Measurements from ENCODE around the gene ZNF697. TPM values are rescaled to one million over a fixed set of nuclear protein-coding genes. Genes with fewer than 3 reads are reported as not detected.

Gene ZNF697
- total RNA-seq, 4 donors from 2014 or later, result 2.4 to 25.5 (median 7.9) TPM

DNA sequence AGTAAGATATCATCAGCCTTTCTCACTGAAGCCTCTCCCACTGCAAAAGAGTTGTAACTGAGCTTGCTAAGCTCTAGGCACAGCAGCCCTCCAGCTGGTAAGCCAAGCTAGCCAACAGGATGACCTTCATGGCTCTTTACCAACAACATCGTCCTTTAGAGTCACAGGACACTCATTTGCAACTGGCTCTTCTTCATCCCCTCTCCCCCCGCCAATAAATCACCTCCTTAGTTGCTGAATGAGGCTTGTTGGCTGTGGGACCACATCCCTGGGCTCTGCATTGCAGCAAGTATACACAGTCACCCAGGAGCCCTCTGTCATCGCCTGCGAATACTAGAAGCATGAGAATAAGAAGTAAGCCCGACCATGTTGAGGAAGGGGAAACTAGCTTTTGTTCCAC lies 16.0 kb upstream of the ZNF697 start:
- intact Hi-C loops (cut with DNase I; ENCODE audit: low total_unique reads), result no loop called here
- no peaks in the 10 kb centered on the region for H3K4me1 ChIP-seq
- no peak for DNase-seq
- H3K27me3 ChIP-seq, result no peaks in the 10 kb centered on the region
- H3K4me3 ChIP-seq, result no peak overlapping the region
- H3K36me3 ChIP-seq, result no peaks in the 10 kb centered on the region
- no peaks in the 10 kb centered on the region for H3K9me3 ChIP-seq
- no peak overlapping the region for H3K27ac ChIP-seq
- no peak for TF ChIP-seq POLR2A (IDR thresholded peaks at IDR 0.05)
- TF ChIP-seq, protein P1, sequence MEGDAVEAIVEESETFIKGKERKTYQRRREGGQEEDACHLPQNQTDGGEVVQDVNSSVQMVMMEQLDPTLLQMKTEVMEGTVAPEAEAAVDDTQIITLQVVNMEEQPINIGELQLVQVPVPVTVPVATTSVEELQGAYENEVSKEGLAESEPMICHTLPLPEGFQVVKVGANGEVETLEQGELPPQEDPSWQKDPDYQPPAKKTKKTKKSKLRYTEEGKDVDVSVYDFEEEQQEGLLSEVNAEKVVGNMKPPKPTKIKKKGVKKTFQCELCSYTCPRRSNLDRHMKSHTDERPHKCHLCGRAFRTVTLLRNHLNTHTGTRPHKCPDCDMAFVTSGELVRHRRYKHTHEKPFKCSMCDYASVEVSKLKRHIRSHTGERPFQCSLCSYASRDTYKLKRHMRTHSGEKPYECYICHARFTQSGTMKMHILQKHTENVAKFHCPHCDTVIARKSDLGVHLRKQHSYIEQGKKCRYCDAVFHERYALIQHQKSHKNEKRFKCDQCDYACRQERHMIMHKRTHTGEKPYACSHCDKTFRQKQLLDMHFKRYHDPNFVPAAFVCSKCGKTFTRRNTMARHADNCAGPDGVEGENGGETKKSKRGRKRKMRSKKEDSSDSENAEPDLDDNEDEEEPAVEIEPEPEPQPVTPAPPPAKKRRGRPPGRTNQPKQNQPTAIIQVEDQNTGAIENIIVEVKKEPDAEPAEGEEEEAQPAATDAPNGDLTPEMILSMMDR (IDR thresholded peaks at IDR 0.05), result no peak

DNA sequence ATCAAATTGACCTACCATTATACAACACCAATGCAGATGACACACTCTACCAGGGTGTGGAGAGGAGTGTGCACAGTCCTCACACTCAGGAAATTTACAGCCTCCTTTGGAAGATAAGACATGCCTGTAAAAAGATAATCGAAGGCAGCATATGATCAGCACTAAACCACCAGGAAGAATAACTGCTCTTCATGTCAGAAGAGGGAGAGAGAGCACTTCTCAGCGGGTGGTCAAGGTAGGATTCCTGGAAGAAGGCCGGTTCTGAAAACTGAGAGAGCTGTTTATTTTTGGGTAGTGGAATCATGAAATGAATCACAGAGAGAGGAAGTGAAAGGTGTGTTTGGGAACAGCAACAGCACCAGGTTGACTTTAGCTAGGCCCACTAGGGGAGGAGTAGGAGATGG lies 14.0 kb upstream of the ZNF697 start:
- intact Hi-C loops (cut with DNase I; ENCODE audit: low total_unique reads), result no loop called here
- no peak for TF ChIP-seq POLR2A (IDR thresholded peaks at IDR 0.05)
- Histone ChIP-seq H3K27ac (no peak overlapping the region), H3K9me3 (no peaks in the 10 kb centered on the region), H3K4me3 (no peak overlapping the region), H3K27me3 (no peaks in the 10 kb centered on the region), H3K4me1 (no peaks in the 10 kb centered on the region), H3K36me3 (no peaks in the 10 kb centered on the region)
- no peak for DNase-seq

DNA sequence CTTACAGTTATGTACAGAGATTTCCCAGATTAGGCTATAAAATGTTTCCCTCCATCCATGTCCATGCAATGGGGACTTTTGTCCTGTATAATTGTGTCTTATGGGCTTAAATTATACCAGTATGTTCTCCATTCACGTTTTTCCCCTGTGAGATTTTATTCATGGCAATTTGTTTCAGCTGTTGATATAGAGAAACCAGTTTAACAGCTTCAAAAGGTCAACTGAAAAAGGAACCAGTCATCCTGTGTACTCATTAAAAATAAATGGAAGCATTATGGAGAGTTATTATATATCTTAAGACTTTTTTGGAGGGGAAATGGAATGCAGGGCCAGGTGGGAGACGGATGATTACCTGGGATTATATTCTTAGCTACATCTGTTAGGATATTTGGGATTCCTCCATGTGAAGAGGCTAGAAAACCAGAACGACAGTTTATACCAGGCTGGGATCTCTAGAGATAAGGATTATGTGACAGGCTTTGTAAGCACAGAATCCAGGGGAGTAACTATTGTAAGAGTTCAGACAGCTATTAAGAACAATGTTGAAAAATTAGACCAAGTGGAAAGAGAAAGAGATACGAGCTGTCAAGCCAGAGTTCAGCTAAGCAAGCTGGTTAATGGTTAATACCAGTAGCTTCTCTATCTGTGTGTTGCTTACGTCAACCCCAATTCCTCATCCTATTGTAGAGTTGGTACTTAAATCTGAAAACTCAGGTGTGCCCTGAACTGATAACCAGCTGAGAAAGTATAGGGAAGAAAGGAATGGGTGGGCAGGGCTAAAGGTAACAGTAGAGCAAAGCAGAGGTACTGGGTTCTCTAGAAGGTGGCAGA lies 12.4 kb upstream of the ZNF697 start:
- no peak for TF ChIP-seq POLR2A (IDR thresholded peaks at IDR 0.05)
- TF ChIP-seq, protein P1 (IDR thresholded peaks at IDR 0.05), result no peak
- H3K4me1 ChIP-seq, result no peaks in the 10 kb centered on the region
- H3K4me3 ChIP-seq, result no peak overlapping the region
- H3K27ac ChIP-seq, result no peak overlapping the region
- no peaks in the 10 kb centered on the region for H3K27me3 ChIP-seq
- DNase-seq, result no peak
- H3K9me3 ChIP-seq, result no peaks in the 10 kb centered on the region
- intact Hi-C loops (cut with DNase I; ENCODE audit: low total_unique reads), result no loop called here
- H3K36me3 ChIP-seq, result no peaks in the 10 kb centered on the region

DNA sequence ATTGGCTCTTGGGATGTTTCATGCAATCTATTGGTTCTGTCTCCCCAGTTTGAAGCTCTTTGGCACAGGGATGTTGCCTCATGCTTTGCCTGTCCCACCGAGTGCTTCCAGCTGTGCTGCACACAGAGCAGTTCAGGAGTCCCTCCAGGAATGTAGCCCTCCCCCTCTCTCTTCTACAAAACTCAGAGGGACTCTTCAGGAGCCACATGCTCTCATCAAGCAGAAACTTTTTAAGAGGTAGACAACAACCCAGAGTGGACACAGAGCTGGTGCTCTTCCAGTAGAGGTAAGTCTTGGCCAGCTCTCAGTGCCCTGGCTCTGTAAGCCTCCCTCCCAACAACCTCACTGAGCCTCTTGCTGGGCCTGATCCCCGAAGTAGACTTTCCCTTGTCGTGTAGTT lies 11.6 kb upstream of the ZNF697 start:
- H3K27me3 ChIP-seq, result no peaks in the 10 kb centered on the region
- no peak overlapping the region for H3K4me3 ChIP-seq
- DNase-seq, result peak; percentile 34 to 62
- TF ChIP-seq, protein P1 (IDR thresholded peaks at IDR 0.05), result no peak
- no peak for TF ChIP-seq POLR2A (IDR thresholded peaks at IDR 0.05)
- intact Hi-C loops (cut with DNase I; ENCODE audit: low total_unique reads), result no loop called here
- no peak overlapping the region for H3K27ac ChIP-seq
- no peaks in the 10 kb centered on the region for H3K9me3 ChIP-seq
- no peaks in the 10 kb centered on the region for H3K36me3 ChIP-seq
- H3K4me1 ChIP-seq, result no peaks in the 10 kb centered on the region

DNA sequence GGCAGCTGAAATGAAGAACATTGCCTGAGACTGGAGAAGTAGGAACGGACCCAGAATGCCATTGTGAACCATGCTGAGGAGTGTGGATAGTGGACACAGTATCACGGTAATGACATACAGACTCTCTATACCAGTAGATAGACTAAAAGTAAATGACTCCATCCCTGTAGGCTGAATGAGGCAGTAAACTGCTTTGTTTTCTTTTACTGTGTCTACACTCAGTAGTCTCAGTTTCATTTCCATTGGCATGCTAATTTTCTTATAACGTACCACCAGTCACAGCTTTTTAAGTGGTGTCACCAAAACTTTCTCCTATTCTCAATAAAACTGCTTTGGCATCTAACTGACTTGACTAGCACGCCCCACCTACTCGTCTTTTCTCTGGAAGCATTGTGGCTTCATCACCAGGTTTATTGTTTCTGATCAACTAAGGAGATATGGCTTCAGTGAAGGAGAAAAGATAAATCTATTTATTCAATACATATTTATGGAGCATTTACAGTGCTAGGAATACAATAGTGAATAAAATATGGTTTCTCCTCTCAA lies 8.4 kb upstream of the ZNF697 start:
- no peak for DNase-seq
- Histone ChIP-seq H3K27me3 (no peaks in the 10 kb centered on the region), H3K4me1 (no peaks in the 10 kb centered on the region), H3K4me3 (no peak overlapping the region), H3K9me3 (no peaks in the 10 kb centered on the region), H3K36me3 (no peaks in the 10 kb centered on the region), H3K27ac (no peak overlapping the region)
- TF ChIP-seq POLR2A (IDR thresholded peaks at IDR 0.05), result no peak
- TF ChIP-seq, protein P1 (IDR thresholded peaks at IDR 0.05), result no peak
- intact Hi-C loops (cut with DNase I; ENCODE audit: low total_unique reads), result no loop called here
